Neutrophil (primary cell): ENCODE results near the gene CACHD1.

Source experiments
- H3K27ac ChIP-seq: fragments of 200-600 bp; sonication (generic); 2 replicates; pipeline ENCODE4 v1.5.1; 2016; ENCODE audit warnings: mild to moderate bottlenecking, moderate library complexity
- H3K27me3 ChIP-seq: fragments of 200-600 bp; sonication (generic); 2 replicates; pipeline ENCODE4 v1.6.0; 2016; ENCODE audit warnings: mild to moderate bottlenecking
- H3K36me3 ChIP-seq: fragments of 200-600 bp; sonication (generic); 2 replicates; pipeline ENCODE4 v1.5.1; 2017
- H3K4me1 ChIP-seq, 2 experiments: fragments of 200-600 bp in 1 of 2; sonication (generic) in 1 of 2; 1 replicate in 1 of 2; 2 replicates in 1 of 2; pipeline versions ENCODE4 v1.5.1 to v1.6.1; 2013 to 2016; ENCODE audit warnings: low read depth in 1 of 2, low read length in 1 of 2, mild to moderate bottlenecking in 1 of 2, moderate library complexity in 1 of 2; ENCODE audit not compliant: control insufficient read depth in 1 of 2, insufficient read depth in 1 of 2
- H3K4me3 ChIP-seq, 2 experiments: fragments of 200-600 bp in 1 of 2; sonication (generic) in 1 of 2; 1 replicate in 1 of 2; 2 replicates in 1 of 2; pipeline ENCODE4 v1.5.1; 2013 to 2016; ENCODE audit warnings: low read depth in 1 of 2, low read length in 1 of 2, mild to moderate bottlenecking in 1 of 2, moderate library complexity in 1 of 2
- H3K9me3 ChIP-seq: fragments of 200-600 bp; sonication (generic); 2 replicates; pipeline ENCODE4 v1.5.1; 2016
- CTCF ChIP-seq: fragments of 200-600 bp; sonication (generic); IDR thresholded peaks from 2 replicates; pipeline ENCODE4 v1.5.1; 2016; ENCODE audit warnings: antibody characterized with exemption

The CACHD1 gene

GRCh38 chr1:64526312-64526711 lies 56.4 kb downstream of the CACHD1 start:
- Histone ChIP-seq H3K27ac (no peak overlapping the region), H3K36me3 (no peaks in the 10 kb centered on the region), H3K4me1 (peaks cover 0 to 5% of the 10 kb centered on the region in 2 experiments), H3K9me3 (no peaks in the 10 kb centered on the region), H3K4me3 (no peak overlapping the region), H3K27me3 (no peaks in the 10 kb centered on the region)
- TF ChIP-seq CTCF: no peak

GRCh38 chr1:64527165-64527564 lies 57.2 kb downstream of the CACHD1 start:
- H3K36me3 ChIP-seq: no peaks in the 10 kb centered on the region
- H3K4me3 ChIP-seq: no peak overlapping the region
- peaks cover 0 to 5% of the 10 kb centered on the region in 2 experiments for H3K4me1 ChIP-seq
- H3K27me3 ChIP-seq: no peaks in the 10 kb centered on the region
- no peak overlapping the region for H3K27ac ChIP-seq
- no peaks in the 10 kb centered on the region for H3K9me3 ChIP-seq
- TF ChIP-seq CTCF: no peak

GRCh38 chr1:64527786-64528185 lies 57.9 kb downstream of the CACHD1 start:
- no peaks in the 10 kb centered on the region for H3K36me3 ChIP-seq
- H3K9me3 ChIP-seq: no peaks in the 10 kb centered on the region
- H3K4me3 ChIP-seq: no peak overlapping the region
- H3K4me1 ChIP-seq: peaks cover 0 to 5% of the 10 kb centered on the region in 2 experiments
- no peak overlapping the region for H3K27ac ChIP-seq
- no peak for TF ChIP-seq CTCF
- no peaks in the 10 kb centered on the region for H3K27me3 ChIP-seq

- Histone ChIP-seq H3K4me3 (no peak overlapping the region), H3K27me3 (no peaks in the 10 kb centered on the region), H3K4me1 (peaks cover 0 to 5% of the 10 kb centered on the region in 2 experiments), H3K36me3 (no peaks in the 10 kb centered on the region), H3K9me3 (no peaks in the 10 kb centered on the region), H3K27ac (no peak overlapping the region)
- no peak for TF ChIP-seq CTCF
Measured at GRCh38 chr1:64530969-64531692, 61.2 kb downstream of the CACHD1 start.

GRCh38 chr1:64532646-64533045 lies 62.7 kb downstream of the CACHD1 start:
- H3K9me3 ChIP-seq: no peaks in the 10 kb centered on the region
- no peaks in the 10 kb centered on the region for H3K36me3 ChIP-seq
- TF ChIP-seq CTCF: no peak
- H3K4me3 ChIP-seq: no peak overlapping the region
- H3K27ac ChIP-seq: no peak overlapping the region
- no peaks in the 10 kb centered on the region for H3K27me3 ChIP-seq
- H3K4me1 ChIP-seq: no peaks in the 10 kb centered on the region
